HG03342 (cell line): ENCODE measurements around the gene CLK2.
"Not testable (repeated sequence)": the region's sequence is repeated elsewhere in the genome, so short reads cannot be mapped to it uniquely, and the experiment has no call there.

Experiments used
- ATAC-seq: cut with Tn5 transposase; IDR thresholded peaks from one replicate; pipeline ENCODE4 v1.9.1; 2021; ENCODE audit warnings: mild to moderate bottlenecking, moderate library complexity; ENCODE audit not compliant: unreplicated experiment

CLK2 gene

GRCh38 chr1:155297384-155297783 lies 24.1 kb upstream of the CLK2 start:
- no peak for ATAC-seq

GRCh38 chr1:155296661-155297060 lies 23.4 kb upstream of the CLK2 start:
- no peak for ATAC-seq

DNA sequence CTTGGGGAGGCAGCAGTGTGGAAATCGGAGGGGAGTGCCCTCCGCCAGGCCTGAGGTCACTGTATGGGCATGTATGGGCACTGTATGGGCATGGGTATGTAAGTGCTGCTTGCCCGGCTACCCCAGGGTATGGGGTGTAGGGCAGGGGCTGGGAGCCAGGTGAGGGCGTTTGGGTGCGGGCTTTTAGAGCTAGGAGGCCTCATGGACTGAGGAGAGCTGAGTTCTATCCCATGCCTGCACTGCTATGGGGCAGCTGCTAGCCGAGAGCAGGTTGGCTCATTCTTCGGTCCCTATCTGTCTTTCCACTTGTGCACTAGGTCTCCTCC lies 22.6 kb upstream of the CLK2 start:
- ATAC-seq, result no peak

DNA sequence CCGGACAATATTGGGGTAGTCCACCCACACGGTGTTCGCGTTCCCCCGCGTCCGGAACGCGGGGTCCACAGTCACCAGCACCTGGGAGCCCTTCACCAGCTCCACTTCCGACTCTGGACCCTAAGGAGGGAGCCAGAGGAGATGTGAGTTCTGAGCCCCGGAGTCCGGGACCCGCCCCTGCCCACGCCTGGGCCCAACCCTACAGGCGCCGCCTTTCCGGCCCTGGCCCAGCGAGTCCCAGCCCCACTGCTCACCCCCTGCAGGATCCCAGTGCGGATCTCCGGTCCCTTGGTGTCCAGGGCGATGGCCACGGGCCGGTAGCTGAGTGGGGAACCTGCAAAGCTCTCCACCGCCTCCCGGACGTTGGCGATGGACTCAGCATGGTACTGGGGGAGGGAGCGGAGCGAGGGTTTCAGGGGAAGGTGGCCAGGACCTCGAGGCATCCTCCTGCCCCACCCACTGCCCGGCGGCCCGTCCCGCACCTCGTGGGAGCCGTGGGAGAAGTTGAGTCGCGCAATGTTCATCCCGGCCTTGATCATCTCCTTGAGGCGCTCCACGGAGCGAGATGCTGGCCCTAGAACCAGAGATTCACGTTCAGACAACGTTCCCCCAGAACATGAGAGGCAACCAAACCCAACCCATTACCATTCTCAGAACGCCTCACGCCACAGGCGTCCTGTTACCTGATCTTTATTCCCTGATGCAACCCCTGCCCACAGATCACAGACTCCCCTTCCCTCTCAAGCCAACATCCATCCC lies 22.1 kb upstream of the CLK2 start:
- ATAC-seq, result no peak

DNA sequence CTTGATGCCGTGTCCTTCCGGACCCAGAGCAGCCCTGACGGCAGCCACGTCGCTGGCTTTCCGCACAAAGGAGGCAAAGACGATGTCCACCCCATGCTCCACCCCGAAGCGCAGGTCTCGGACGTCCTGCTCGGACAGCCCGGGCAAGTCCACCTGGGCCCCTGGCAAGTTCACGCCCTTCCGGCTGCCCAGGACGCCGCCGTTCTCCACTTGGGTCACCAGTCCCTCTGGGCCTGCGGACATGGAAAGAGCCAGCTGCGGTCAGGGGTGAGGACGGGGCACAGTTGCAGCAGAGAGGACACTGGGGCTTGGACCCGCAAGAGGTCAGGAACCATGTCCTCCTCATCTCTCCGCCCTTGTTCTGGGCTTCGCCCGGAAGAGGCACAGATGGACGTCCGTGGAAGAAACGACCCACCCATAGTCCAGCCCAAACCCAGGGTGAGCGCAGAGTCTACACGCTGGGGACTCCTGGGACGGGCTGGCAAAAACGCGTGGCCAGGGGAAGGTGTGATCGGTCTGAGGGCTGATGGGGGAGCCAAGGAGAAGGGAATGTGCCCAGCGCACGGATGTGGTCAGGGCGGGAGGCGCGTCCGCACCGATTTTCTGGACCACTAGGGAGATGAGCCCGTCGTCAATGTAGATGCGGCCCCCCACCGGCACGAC lies 21.3 kb upstream of the CLK2 start:
- ATAC-seq, result no peak

DNA sequence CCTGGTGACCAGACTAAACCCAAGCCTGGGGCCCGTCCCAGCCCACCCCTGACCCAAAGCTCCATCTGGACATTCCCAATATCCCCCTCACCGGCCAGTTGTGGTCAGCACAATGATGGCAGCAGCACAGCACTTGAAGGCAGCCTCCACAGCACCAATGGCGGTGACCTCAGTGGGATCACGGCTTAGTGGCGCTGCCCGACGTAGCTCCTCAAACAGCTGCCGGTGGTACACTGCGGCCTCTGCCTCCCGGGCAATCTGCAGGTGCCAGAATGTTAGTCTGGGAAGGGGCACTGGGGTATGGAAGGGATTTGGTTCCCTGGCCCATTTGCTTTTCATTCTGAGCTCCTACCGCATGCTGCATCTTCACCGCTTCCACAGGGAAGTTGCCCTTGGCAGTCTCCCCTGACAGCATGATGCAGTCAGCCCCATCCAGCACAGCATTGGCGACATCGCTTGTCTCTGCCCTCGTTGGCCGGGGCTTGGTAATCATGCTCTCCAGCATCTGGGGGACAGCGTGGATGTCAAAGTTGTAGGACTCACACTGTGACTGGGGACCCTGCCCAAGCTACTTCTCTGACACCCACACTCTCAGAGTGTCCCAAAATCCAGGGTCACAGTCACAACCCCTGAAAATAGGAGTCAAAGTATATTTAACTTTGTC lies 19.9 kb upstream of the CLK2 start:
- no peak for ATAC-seq

- not testable (repeated sequence) for ATAC-seq
Observed at GRCh38 chr1:155291006-155291405, 17.7 kb upstream of the CLK2 start.

DNA sequence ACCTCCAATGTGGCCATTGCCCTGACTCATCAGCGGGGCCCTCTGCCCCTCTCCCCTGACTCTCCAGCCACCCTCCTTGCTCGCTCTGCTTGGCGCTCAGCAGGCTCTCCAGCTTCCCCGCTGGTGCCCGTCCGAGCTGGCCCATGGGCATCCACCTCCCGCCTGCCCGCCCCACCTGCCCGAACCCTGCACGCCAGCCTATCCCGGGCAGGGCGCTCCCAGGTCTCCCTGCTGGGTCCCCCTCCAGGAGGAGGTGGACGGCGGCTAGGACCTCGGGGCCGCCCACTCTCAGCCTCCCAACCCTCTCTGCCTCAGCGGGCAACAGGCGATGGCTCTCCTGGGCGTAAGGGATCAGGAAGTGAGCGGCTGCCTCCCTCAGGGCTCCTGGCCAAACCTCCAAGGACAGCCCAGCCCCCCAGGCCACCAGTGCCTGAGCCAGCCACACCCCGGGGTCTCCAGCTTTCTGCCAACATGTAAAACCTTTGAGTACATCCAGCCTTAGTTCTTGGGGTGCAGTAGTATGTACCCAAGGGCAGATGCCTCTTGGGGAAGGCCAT lies 14.8 kb upstream of the CLK2 start:
- ATAC-seq, result no peak

DNA sequence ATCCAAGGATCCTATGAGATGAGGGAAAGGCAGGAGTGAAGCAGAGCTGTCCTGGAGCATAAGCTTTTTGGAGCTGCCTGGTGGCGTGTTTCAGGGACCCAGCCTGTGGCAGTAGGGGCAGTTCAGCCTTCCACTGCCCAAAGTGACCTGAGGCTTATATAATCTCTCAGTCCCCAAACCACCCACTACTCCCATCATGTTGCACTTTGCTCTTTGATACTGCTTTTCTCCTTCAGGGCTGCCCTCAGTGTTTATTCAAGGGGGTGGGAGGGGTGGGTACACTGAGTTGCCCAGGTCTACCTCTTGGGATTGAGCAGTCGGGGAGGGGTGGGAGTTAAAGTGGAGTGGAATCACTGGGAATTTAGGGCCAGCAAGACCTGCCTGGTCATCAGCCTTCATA lies 13.2 kb upstream of the CLK2 start:
- no peak for ATAC-seq

DNA sequence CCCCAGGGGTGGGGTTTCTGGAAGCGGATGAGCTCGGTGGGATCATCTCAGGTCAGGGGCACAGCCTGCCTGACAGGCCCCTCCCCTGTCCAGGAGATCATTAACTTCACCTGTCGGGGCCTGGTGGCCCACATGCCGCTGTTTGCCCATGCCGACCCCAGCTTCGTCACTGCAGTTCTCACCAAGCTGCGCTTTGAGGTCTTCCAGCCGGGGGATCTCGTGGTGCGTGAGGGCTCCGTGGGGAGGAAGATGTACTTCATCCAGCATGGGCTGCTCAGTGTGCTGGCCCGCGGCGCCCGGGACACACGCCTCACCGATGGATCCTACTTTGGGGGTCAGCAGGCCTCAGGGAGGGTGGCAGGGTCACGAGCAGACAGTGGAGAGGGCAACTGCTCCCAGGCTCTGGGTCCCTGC lies 12.3 kb upstream of the CLK2 start:
- ATAC-seq, result no peak

DNA sequence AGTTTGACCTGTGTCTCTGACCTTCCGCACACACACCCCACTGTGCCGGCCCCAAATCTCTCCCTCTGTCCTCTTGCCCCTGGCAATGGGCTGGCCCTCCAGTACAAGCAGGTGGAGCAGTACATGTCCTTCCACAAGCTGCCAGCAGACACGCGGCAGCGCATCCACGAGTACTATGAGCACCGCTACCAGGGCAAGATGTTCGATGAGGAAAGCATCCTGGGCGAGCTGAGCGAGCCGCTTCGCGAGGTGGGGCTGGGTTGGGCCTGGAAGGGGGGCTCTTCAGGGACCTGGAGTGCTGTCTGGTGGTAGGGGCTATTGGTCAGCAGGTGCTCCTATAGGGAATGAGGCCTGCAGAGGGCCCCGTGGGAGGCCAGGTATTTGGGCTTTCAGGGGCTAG lies 11.8 kb upstream of the CLK2 start:
- no peak for ATAC-seq

DNA sequence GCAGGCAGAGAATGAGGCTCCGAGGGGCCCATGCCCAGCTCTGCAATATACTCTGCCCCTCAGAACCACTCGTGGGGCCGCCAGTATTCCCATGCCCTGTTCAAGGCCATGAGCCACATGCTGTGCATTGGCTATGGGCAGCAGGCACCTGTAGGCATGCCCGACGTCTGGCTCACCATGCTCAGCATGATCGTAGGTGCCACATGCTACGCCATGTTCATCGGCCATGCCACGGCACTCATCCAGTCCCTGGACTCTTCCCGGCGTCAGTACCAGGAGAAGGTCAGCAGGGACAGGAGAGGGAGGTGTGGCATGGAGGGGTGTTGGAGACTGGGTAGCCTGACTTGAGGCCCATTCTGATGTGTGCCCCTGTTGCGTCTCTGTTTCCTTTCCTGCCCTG lies 11.2 kb upstream of the CLK2 start:
- ATAC-seq, result no peak

- no peak for ATAC-seq
Observed at GRCh38 chr1:155282488-155283091, 9.3 kb upstream of the CLK2 start.

- ATAC-seq, result no peak
Observed at GRCh38 chr1:155279268-155279667, 6.0 kb upstream of the CLK2 start.

DNA sequence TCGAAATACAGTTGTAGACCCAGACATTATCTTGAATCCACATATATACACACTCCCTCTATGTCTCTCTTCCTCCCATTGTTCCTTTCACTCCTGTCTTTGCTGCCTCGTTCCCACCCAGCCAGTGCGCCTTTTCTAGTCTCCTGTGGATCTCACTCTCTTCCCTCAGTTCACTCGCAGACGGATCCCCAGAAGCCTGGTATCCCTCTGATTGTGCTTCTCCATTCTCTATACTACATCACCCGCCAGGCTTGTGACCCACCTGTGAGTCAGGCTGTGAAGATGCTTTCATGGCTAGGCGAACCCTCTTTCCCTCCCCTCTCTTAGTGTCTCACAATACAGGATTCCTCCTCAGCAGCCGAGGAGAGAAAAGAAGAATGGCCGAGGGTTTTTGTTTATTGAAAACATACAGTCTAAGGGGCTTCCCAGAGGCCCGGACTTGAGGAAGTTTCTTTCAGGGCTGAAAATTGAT lies 5.4 kb upstream of the CLK2 start:
- ATAC-seq, result no peak

- no peak for ATAC-seq
Observed at GRCh38 chr1:155277902-155278688, 4.8 kb upstream of the CLK2 start.

DNA sequence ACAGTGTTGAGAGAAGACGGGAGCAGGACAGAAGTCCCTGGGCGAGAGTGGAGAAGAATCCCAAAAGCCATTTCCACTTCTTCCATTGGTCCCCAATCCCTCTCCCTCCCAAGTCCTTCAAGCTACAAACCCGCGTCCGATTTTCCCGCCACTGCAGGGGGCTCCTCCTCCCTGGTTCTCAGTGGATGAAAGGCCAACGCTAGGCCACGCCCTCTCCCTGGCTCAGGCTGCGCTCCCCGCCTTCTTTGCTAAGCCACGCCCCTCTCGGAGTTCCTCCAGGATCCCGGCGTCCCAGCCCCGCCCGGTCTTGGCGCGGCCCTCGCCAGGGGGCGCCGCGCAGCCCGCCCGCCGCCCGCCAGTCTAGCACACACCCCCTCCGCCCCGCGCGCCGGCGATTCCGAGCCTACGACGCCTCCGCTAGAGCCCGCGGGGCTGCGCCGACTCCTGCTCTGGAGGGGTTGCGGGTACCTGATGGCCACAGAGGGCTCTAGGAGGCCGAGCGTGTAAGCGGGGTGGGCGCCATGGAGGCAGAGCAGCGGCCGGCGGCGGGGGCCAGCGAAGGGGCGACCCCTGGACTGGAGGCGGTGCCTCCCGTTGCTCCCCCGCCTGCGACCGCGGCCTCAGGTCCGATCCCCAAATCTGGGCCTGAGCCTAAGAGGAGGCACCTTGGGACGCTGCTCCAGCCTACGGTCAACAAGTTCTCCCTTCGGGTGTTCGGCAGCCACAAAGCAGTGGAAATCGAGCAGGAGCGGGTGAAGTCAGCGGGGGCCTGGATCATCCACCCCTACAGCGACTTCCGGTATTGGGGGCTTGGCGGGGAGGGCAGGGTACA lies 4.0 kb upstream of the CLK2 start, which contains the start of gene HCN3:
Gene HCN3 (plus strand): TSS at position 394 of the 832 bp plus-strand sequence. CDS start 128 bp downstream, at position 522.
- ATAC-seq, result peak; percentile 54

- peak; percentile 24 for ATAC-seq
Observed at GRCh38 chr1:155272466-155273342, 600 bp downstream of the CLK2 start.

DNA sequence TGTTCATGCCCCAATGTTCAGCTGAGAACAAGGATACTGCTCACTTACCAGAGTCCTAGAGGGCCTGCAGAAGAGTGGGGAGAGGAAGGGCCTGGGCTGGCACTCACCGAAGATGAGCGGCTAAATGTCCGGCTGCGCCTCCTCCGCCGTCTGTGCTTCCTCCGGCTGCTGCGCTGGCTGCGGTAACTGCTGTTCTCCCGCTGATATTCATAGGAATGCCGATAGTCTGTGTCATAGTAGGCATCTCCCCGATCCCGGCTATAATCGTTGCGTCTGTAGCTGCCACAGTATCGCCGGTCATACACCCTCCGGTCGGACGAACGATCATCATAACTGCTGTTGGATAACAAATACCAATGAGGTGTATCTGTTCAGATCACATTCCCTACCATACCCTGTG lies 3.9 kb downstream of the CLK2 start:
- no peak for ATAC-seq
